Measurements from ENCODE around the gene GIT2. TPM values are rescaled to one million over a fixed set of nuclear protein-coding genes. Genes with fewer than 3 reads are reported as not detected.
A peak's percentile ranks its signal among the peaks of the same experiment; 100 is the strongest.

The GIT2 gene
- total RNA-seq, 1 experiment from 2014 or later, result 21.7 TPM

DNA sequence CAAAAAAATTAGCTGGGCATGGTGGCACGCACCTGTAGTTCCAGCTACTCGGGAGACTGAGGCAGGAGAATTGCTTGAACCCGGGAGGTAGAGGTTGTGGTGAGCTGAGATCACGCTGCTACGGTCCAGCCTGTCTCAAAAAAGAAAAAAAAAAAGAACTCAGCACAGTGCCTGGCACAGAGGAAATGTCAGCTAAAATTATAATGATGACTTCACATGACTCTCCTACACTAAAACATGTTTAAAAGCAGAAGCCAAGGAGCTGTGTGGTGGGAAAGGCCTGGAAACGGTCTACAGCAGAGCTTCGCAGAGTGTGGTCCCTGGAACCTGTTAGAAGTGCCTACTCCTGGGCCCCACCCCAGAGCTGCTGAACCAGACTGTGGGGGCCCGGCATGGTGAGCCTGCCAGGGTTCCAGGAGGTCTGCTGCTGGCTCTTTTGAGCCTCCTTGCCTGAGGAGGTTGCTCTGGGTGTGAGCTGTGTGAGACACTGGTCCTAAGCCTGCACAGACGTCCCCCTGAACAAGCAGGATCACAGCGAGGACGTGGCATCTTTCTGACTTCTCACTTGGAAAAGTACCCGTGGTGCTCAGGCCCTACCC is 68.0 kb downstream of the GIT2 start:
- TF ChIP-seq, protein P1, sequence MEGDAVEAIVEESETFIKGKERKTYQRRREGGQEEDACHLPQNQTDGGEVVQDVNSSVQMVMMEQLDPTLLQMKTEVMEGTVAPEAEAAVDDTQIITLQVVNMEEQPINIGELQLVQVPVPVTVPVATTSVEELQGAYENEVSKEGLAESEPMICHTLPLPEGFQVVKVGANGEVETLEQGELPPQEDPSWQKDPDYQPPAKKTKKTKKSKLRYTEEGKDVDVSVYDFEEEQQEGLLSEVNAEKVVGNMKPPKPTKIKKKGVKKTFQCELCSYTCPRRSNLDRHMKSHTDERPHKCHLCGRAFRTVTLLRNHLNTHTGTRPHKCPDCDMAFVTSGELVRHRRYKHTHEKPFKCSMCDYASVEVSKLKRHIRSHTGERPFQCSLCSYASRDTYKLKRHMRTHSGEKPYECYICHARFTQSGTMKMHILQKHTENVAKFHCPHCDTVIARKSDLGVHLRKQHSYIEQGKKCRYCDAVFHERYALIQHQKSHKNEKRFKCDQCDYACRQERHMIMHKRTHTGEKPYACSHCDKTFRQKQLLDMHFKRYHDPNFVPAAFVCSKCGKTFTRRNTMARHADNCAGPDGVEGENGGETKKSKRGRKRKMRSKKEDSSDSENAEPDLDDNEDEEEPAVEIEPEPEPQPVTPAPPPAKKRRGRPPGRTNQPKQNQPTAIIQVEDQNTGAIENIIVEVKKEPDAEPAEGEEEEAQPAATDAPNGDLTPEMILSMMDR (IDR thresholded peaks at IDR 0.05), result no peak
- TF ChIP-seq, protein P2, sequence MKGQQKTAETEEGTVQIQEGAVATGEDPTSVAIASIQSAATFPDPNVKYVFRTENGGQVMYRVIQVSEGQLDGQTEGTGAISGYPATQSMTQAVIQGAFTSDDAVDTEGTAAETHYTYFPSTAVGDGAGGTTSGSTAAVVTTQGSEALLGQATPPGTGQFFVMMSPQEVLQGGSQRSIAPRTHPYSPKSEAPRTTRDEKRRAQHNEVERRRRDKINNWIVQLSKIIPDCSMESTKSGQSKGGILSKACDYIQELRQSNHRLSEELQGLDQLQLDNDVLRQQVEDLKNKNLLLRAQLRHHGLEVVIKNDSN (CRISPR knock-in tag; IDR thresholded peaks at IDR 0.05), result no peak
- TF ChIP-seq, protein P3, sequence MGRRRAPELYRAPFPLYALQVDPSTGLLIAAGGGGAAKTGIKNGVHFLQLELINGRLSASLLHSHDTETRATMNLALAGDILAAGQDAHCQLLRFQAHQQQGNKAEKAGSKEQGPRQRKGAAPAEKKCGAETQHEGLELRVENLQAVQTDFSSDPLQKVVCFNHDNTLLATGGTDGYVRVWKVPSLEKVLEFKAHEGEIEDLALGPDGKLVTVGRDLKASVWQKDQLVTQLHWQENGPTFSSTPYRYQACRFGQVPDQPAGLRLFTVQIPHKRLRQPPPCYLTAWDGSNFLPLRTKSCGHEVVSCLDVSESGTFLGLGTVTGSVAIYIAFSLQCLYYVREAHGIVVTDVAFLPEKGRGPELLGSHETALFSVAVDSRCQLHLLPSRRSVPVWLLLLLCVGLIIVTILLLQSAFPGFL (CRISPR knock-in tag; IDR thresholded peaks at IDR 0.05; ENCODE audit: borderline replicate concordance), result no peak
- TF ChIP-seq, protein P4, sequence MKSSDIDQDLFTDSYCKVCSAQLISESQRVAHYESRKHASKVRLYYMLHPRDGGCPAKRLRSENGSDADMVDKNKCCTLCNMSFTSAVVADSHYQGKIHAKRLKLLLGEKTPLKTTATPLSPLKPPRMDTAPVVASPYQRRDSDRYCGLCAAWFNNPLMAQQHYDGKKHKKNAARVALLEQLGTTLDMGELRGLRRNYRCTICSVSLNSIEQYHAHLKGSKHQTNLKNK (CRISPR knock-in tag; IDR thresholded peaks at IDR 0.05), result no peak
- TF ChIP-seq MYBL2 (CRISPR knock-in tag; IDR thresholded peaks at IDR 0.05), result no peak
- Mint-ChIP-seq H3K4me1 (peaks cover 6% of the 10 kb centered on the region; the same call in 1 of the 2 replicates), H3K27ac (no peak overlapping the region), H3K9me3 (no peaks in the 10 kb centered on the region), H3K27me3 (ENCODE audit: low read depth) (no peaks in the 10 kb centered on the region), H3K36me3 (peaks cover 16% of the 10 kb centered on the region), H3K4me3 (no peak overlapping the region)
- ChIA-PET POLR2A (no interaction called here), CTCF (interaction anchor here (0.5 to 4.6 kb wide), 6 partner anchors 12 to 359 kb away, joined by 3 to 29 read pairs (median 4); no protein-coding TSS in a partner anchor)
- DNase-seq (ENCODE audit: low spot score), result no peak
- no peak for ATAC-seq

DNA sequence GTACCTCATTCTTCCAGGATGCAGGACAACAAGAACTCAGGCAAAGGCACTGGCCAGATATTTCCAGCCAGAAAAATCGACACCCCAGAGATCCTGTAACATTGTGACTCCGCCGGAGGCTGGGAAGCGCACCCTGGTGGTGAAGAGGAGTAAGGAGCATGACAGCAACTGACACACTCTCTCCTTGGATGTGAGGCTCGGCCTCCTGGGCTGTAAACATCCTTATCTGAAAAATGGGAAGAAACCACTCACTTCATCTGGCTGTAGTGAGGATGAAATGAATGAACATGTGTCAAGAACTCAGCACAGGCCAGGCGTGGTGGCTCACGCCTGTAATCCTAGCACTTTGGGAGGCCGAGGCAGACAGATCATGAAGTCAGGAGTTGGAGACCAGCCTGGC is 68.5 kb downstream of the GIT2 start:
- H3K27ac Mint-ChIP-seq, result no peak overlapping the region
- no peak for TF ChIP-seq ZNF138 (CRISPR knock-in tag; conservative IDR thresholded peaks at IDR 0.05)
- TF ChIP-seq, protein P1 (IDR thresholded peaks at IDR 0.05), result peak; percentile 66
- no peaks in the 10 kb centered on the region for H3K27me3 Mint-ChIP-seq (ENCODE audit: low read depth)
- ChIA-PET CTCF (interaction anchor here (0.5 to 4.6 kb wide), 8 partner anchors 11 to 454 kb away, joined by 3 to 29 read pairs (median 4); no protein-coding TSS in a partner anchor), POLR2A (no interaction called here)
- H3K9me3 Mint-ChIP-seq, result no peaks in the 10 kb centered on the region
- H3K4me3 Mint-ChIP-seq, result no peak overlapping the region
- peak; percentile 59 for DNase-seq (ENCODE audit: low spot score)
- H3K36me3 Mint-ChIP-seq, result peaks cover 12% of the 10 kb centered on the region
- peak; percentile 81 for ATAC-seq
- peaks cover 7% of the 10 kb centered on the region; the same call in 1 of the 2 replicates for H3K4me1 Mint-ChIP-seq

DNA sequence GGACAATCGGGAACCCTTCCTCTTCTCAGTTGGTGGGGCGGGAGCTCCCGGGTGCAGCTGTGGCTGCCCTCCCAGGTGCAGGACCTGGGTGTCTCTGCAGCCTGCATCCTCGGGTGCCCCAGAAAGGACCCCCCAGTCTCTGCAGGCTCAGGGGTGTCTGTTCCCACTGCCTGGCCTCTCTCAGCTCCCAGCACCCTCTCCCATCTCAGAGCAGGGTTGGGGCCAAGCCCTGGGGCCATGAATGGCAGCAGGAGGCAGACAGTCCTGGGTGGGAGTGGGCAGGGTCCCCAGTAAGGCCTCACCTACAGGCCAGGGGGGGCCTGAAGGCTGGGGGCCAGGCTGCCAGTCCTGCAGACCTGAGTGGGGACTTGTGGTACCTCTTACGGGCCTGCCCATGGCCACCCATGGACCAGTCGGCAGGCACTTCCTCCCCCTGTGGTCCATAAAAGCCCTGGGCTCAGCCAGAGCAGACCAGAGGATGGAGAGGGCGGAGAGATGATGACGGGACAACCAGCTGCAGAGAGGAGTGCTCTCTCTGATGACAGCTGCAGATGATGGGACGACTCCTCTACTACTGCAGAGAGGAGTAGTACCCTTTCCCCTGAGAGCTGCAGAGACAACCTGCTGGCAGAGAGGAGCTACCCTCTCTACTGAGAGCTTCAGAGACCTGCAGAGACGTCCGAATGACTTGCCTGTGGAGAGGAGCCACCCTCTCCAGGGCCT is 69.5 kb downstream of the GIT2 start:
- peaks cover 7% of the 10 kb centered on the region; the same call in 1 of the 2 replicates for H3K4me1 Mint-ChIP-seq
- no peaks in the 10 kb centered on the region for H3K9me3 Mint-ChIP-seq
- POLR2A ChIA-PET, result no interaction called here
- ATAC-seq, result no peak
- no peak overlapping the region for H3K4me3 Mint-ChIP-seq
- no peak overlapping the region for H3K27ac Mint-ChIP-seq
- CTCF ChIA-PET, result interaction anchor here (0.7 to 4.6 kb wide), 9 partner anchors 26 to 455 kb away, joined by 3 to 29 read pairs (median 4); partner anchors contain the start of gene TCHP
- H3K36me3 Mint-ChIP-seq, result peaks cover 2% of the 10 kb centered on the region; the same call in 1 of the 2 replicates
- no peaks in the 10 kb centered on the region for H3K27me3 Mint-ChIP-seq (ENCODE audit: low read depth)
- TF ChIP-seq, protein P4 (CRISPR knock-in tag; IDR thresholded peaks at IDR 0.05), result no peak
- TF ChIP-seq ZNF416 (CRISPR knock-in tag; IDR thresholded peaks at IDR 0.05) (no peak), KAT7 (CRISPR knock-in tag; IDR thresholded peaks at IDR 0.05; ENCODE audit: borderline replicate concordance) (no peak)
- TF ChIP-seq, protein P5, sequence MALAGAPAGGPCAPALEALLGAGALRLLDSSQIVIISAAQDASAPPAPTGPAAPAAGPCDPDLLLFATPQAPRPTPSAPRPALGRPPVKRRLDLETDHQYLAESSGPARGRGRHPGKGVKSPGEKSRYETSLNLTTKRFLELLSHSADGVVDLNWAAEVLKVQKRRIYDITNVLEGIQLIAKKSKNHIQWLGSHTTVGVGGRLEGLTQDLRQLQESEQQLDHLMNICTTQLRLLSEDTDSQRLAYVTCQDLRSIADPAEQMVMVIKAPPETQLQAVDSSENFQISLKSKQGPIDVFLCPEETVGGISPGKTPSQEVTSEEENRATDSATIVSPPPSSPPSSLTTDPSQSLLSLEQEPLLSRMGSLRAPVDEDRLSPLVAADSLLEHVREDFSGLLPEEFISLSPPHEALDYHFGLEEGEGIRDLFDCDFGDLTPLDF (CRISPR knock-in tag; IDR thresholded peaks at IDR 0.05), result no peak
- DNase-seq (ENCODE audit: low spot score), result no peak

Data from WTC11 (cell line).